Right lobe of liver (tissue), 6 donors: Measurements from ENCODE around the gene NKD2. TPM values are rescaled to one million over a fixed set of nuclear protein-coding genes. Genes with fewer than 3 reads are reported as not detected.

Experiments used
- ATAC-seq, 4 donors: fragments of 200-7000 bp; cut with Tn5 transposase; one replicate each; pipeline ENCODE4 v1.9.1; 2020; ENCODE audit warnings: mild to moderate bottlenecking in 4 of 4, moderate library complexity in 4 of 4
- DNase-seq, 3 donors: peaks; one replicate each; pipeline ENCODE4 v3.0.0-alpha.2; 2020
- H3K27ac ChIP-seq, 3 donors: fragments of 200-600 bp; one replicate each; pipeline ENCODE4 v1.8.0; 2022
- H3K27me3 ChIP-seq, 2 donors: fragments of 200-600 bp; one replicate each; pipeline ENCODE4 v1.8.0; 2022
- H3K36me3 ChIP-seq, 4 donors: fragments of 200-600 bp; sonication (generic) in 1 of 4; one replicate each; pipeline versions ENCODE4 v1.5.1 to v1.8.0; 2017 to 2022; ENCODE audit warnings: control low read depth in 1 of 4
- H3K4me1 ChIP-seq, 4 donors: fragments of 200-600 bp; sonication (generic) in 1 of 4; one replicate each; pipeline versions ENCODE4 v1.5.1 to v1.8.0; 2017 to 2022; ENCODE audit warnings: control low read depth in 1 of 4
- H3K4me3 ChIP-seq, 3 donors: fragments of 200-600 bp; one replicate each; pipeline ENCODE4 v1.8.0; 2022
- H3K9me3 ChIP-seq, 4 donors: fragments of 200-600 bp; sonication (generic) in 1 of 4; one replicate each; pipeline versions ENCODE4 v1.5.1 to v1.8.0; 2017 to 2022; ENCODE audit warnings: control low read depth in 1 of 4
- POLR2A ChIP-seq: fragments of 450-650 bp; IDR thresholded peaks from one replicate; pipeline ENCODE4 v1.6.1; 2017; ENCODE audit warnings: antibody characterized with exemption, mild to moderate bottlenecking
- WGBS: methylation state at CpG from one replicate; pipeline ENCODE4 v1.1.6; 2018; ENCODE audit warnings: low coverage, low lambda C conversion rate; ENCODE audit not compliant: insufficient coverage; ENCODE audit errors: missing lambda C conversion rate; 5-methylcytosine and 5-hydroxymethylcytosine counted together
- intact Hi-C, 2 donors: fragments of 100-400 bp; cut with DNase I; formaldehyde crosslinking; loops; one replicate each; pipeline versions ENCODE4 v1.11.2 to v1.14.1; 2022
- total RNA-seq, 6 experiments: library from RNA; depleted of rRNA in 2 of 6; stranded (reverse); fragments of >200 nt in 2 of 6; fragmentation: NEBNext Ultra II Directional in 3 of 6; extraction: Animal tissue kit (Norgen Biotek cat#: 25700) in 3 of 6; gene quantifications; one replicate each; pipeline versions ENCODE4 v1.1.0 to v1.2.4, GENCODE V29; 2016 to 2023
- TF ChIP-seq, protein P1 (sequence below), 4 donors: fragments of 200-600 bp in 3 of 4; fragments of 450-650 bp in 1 of 4; IDR thresholded peaks; one replicate each; pipeline versions ENCODE4 v1.5.1 to v1.8.0; 2016 to 2022; ENCODE audit warnings: antibody characterized with exemption in 4 of 4, mild to moderate bottlenecking in 2 of 4
- donor health status: DM: no; HTN: yes; CAD: no.
- donor health status: DM: no; HTN: no; CAD: no.
- donor health status: DM: no; HTN: no; CAD: no.
- donor health status: DM: no; HTN: yes; CAD: no.
- donor health status: DM: no; HTN: yes; CAD: no.

NKD2 gene
- total RNA-seq, 6 experiments from 2014 or later, result 0.93 to 2.9 (median 2.2) TPM

DNA sequence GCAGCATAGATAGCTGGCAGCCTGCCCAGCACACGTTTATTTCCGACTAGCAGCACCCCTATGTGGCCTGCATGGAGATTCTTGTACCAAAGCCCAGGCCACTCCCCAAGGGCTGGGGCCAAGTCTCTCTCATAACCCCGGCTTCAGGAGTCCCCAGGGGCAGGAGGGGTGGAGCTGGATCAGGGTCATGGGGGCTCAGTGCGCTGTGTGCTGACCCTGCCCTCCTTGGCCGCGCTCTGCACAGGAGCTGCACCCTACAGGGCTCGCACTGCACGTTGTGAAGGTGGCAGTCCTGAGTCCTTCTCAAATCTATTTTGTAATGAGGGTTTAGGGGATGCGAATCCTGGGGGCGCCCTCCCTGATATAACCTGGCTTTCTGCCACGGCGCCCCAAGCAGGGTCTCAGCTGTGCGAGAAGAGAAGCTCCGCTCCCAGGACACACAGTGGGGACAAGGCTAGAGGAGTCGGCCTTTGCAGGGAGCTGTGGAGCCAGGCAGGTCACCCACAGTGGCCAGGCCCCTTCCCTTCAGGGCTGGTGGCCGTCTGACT lies 28.6 kb downstream of the NKD2 start:
- H3K9me3 ChIP-seq, result no peaks in the 10 kb centered on the region
- WGBS, result 79% methylated on average over 6 of the region's 16 CpGs
- no peak for TF ChIP-seq POLR2A
- TF ChIP-seq, protein P1, sequence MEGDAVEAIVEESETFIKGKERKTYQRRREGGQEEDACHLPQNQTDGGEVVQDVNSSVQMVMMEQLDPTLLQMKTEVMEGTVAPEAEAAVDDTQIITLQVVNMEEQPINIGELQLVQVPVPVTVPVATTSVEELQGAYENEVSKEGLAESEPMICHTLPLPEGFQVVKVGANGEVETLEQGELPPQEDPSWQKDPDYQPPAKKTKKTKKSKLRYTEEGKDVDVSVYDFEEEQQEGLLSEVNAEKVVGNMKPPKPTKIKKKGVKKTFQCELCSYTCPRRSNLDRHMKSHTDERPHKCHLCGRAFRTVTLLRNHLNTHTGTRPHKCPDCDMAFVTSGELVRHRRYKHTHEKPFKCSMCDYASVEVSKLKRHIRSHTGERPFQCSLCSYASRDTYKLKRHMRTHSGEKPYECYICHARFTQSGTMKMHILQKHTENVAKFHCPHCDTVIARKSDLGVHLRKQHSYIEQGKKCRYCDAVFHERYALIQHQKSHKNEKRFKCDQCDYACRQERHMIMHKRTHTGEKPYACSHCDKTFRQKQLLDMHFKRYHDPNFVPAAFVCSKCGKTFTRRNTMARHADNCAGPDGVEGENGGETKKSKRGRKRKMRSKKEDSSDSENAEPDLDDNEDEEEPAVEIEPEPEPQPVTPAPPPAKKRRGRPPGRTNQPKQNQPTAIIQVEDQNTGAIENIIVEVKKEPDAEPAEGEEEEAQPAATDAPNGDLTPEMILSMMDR (IDR thresholded peaks at IDR 0.05), result no peak
- no peaks in the 10 kb centered on the region for H3K27me3 ChIP-seq
- peak in 2 of 3 donors; percentile 25 to 40 for DNase-seq
- H3K27ac ChIP-seq, result no peak overlapping the region
- H3K4me1 ChIP-seq, result no peaks in the 10 kb centered on the region
- H3K36me3 ChIP-seq, result no peaks in the 10 kb centered on the region
- peak in 2 of 4 donors; percentile 10 to 30 for ATAC-seq
- intact Hi-C loops, result no loop called here
- no peak overlapping the region for H3K4me3 ChIP-seq

- intact Hi-C loops, result no loop called here
- 100% methylated on average over 1 of the region's 43 CpGs for WGBS
- Histone ChIP-seq H3K27ac (no peak overlapping the region), H3K36me3 (no peaks in the 10 kb centered on the region), H3K4me1 (no peaks in the 10 kb centered on the region), H3K4me3 (no peak overlapping the region), H3K9me3 (no peaks in the 10 kb centered on the region), H3K27me3 (no peaks in the 10 kb centered on the region)
- TF ChIP-seq, protein P1 (IDR thresholded peaks at IDR 0.05), result no peak
- TF ChIP-seq POLR2A, result no peak
- ATAC-seq, result no peak
- peak in 2 of 3 donors; percentile 19 to 51 for DNase-seq
Observed at GRCh38 chr5:1037671-1038416, 29.2 kb downstream of the NKD2 start.

- no peaks in the 10 kb centered on the region for H3K36me3 ChIP-seq
- no peak overlapping the region for H3K4me3 ChIP-seq
- no peak for ATAC-seq
- TF ChIP-seq POLR2A, result no peak
- WGBS, result 56% methylated on average over 6 of the region's 28 CpGs
- no peaks in the 10 kb centered on the region for H3K27me3 ChIP-seq
- no peak overlapping the region for H3K27ac ChIP-seq
- intact Hi-C loops, result no loop called here
- no peaks in the 10 kb centered on the region for H3K4me1 ChIP-seq
- DNase-seq, result peak in 2 of 3 donors; percentile 16 to 37
- H3K9me3 ChIP-seq, result no peaks in the 10 kb centered on the region
Observed at GRCh38 chr5:1038417-1039209, 30.0 kb downstream of the NKD2 start.

GRCh38 chr5:1039210-1039548 lies 30.6 kb downstream of the NKD2 start:
- Histone ChIP-seq H3K27ac (no peak overlapping the region), H3K9me3 (no peaks in the 10 kb centered on the region), H3K4me1 (no peaks in the 10 kb centered on the region), H3K4me3 (no peak overlapping the region), H3K27me3 (no peaks in the 10 kb centered on the region), H3K36me3 (no peaks in the 10 kb centered on the region)
- DNase-seq (peak in 1 of 3 donors; percentile 10), ATAC-seq (no peak)
- WGBS, result 86% methylated on average over 4 of the region's 16 CpGs
- TF ChIP-seq POLR2A, result no peak
- TF ChIP-seq, protein P1 (IDR thresholded peaks at IDR 0.05), result no peak
- intact Hi-C loops, result no loop called here
